DMS53 treated with DMSO at 0.1 percent for 48 hours (cell line): ENCODE results near the gene MSI2.

Experiments
- DNase-seq: peaks from one replicate; lab custom pipeline; 2025; ENCODE audit not compliant: unreplicated experiment; lab: John Stamatoyannopoulos, UW

Gene MSI2

GRCh38 chr17:57407287-57408070, 151.2 kb downstream of the MSI2 start:
- peak; percentile 83 for DNase-seq

- DNase-seq, result peak; percentile 63
Observed at GRCh38 chr17:57408071-57408811, 151.9 kb downstream of the MSI2 start.

GRCh38 chr17:57410169-57410568, 153.8 kb downstream of the MSI2 start:
- peak; percentile 51 for DNase-seq

- DNase-seq, result no peak
Observed at GRCh38 chr17:57412520-57413096, 156.3 kb downstream of the MSI2 start.

GRCh38 chr17:57413848-57414651, 157.7 kb downstream of the MSI2 start:
- no peak for DNase-seq

GRCh38 chr17:57415751-57416207, 159.5 kb downstream of the MSI2 start:
- DNase-seq, result no peak

GRCh38 chr17:57416369-57416768, 160.0 kb downstream of the MSI2 start:
- no peak for DNase-seq

GRCh38 chr17:57417956-57418355, 161.6 kb downstream of the MSI2 start:
- DNase-seq, result no peak

GRCh38 chr17:57418463-57419246, 162.3 kb downstream of the MSI2 start:
- DNase-seq, result no peak

GRCh38 chr17:57419940-57420550, 163.7 kb downstream of the MSI2 start:
- no peak for DNase-seq

- no peak for DNase-seq
Observed at GRCh38 chr17:57420734-57421717, 164.7 kb downstream of the MSI2 start.

- no peak for DNase-seq
Observed at GRCh38 chr17:57422574-57423164, 166.3 kb downstream of the MSI2 start.

- DNase-seq, result no peak
Observed at GRCh38 chr17:57423541-57423940, 167.2 kb downstream of the MSI2 start.

GRCh38 chr17:57424273-57424672, 167.9 kb downstream of the MSI2 start:
- DNase-seq, result no peak

GRCh38 chr17:57424777-57425188, 168.5 kb downstream of the MSI2 start:
- DNase-seq, result no peak

GRCh38 chr17:57425431-57425830, 169.1 kb downstream of the MSI2 start:
- no peak for DNase-seq

- DNase-seq, result no peak
Observed at GRCh38 chr17:57425903-57426880, 169.9 kb downstream of the MSI2 start.
